Measurements from ENCODE around the gene COL4A1. TPM values are rescaled to one million over a fixed set of nuclear protein-coding genes. Genes with fewer than 3 reads are reported as not detected.

The COL4A1 gene
- total RNA-seq, 1 donor from 2014 or later: 2,489 TPM

DNA sequence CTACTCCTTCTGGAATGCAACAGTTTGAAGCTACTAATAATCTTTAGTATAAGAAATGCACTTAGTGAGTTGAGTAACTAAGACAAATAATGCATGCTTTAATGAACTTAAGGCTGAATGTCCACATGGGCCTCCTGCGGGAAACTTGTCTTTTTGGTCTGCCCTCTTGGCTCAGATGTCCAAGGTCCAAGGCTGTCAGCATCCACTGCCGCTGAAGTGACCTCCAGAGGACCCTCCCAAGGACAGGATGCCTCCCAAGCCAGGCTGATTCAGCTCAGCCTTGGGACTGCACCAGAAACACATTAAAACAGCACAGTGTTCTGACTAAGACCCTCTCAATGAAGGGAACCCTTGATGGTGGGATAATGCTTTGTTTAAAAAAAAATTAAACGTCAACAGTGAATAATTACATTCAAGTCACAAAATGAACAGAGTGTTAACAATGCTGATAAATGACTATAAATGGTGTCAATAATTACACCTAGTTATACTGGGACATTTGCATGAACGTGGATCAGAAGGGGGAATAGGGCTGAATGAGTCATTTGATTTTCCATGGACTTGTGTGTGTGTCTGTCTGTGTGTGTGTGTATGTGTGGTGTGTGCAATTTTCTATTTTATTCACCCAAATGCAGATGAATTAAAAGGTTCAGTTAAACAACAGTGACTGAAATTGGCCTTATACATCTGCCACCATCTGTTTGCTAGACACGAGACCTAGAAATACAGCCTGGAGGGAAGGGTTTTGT is 150.5 kb downstream of the COL4A1 start:
- Histone ChIP-seq H3K9ac (ENCODE audit: low read length) (no peak overlapping the region), H3K4me1 (ENCODE audit: insufficient read depth, low read length) (no peaks in the 10 kb centered on the region), H3K4me3 (ENCODE audit: insufficient read depth, low read depth, low read length) (no peak overlapping the region), H3K36me3 (ENCODE audit: insufficient read depth, low read length) (peaks cover 82% of the 10 kb centered on the region), H3K4me2 (ENCODE audit: low read length) (no peak overlapping the region), H3K79me2 (ENCODE audit: insufficient read depth, low read length) (no peaks in the 10 kb centered on the region), H4K20me1 (ENCODE audit: insufficient read depth, low read length) (peaks cover 38% of the 10 kb centered on the region), H3K27ac (ENCODE audit: low read depth, low read length) (no peak overlapping the region), H3K9me3 (ENCODE audit: insufficient read depth, low read depth, low read length) (no peaks in the 10 kb centered on the region), H2AFZ (ENCODE audit: low read depth, low read length) (no peak overlapping the region), H3K27me3 (ENCODE audit: insufficient read depth, low read length) (no peaks in the 10 kb centered on the region)
- Mint-ChIP-seq H3K4me1 (ENCODE audit: low read depth, unreplicated experiment) (no peaks in the 10 kb centered on the region), H3K9me3 (ENCODE audit: unreplicated experiment) (no peaks in the 10 kb centered on the region), H3K36me3 (ENCODE audit: low read depth, unreplicated experiment) (peaks cover 24% of the 10 kb centered on the region), H3K27ac (ENCODE audit: unreplicated experiment) (peak overlapping the region; percentile 70), H3K4me3 (ENCODE audit: unreplicated experiment) (no peak overlapping the region), H3K27me3 (ENCODE audit: low read depth, unreplicated experiment) (no peaks in the 10 kb centered on the region)
- FAIRE-seq: no peak
- DNase-seq (ENCODE audit: low read depth): peak; percentile 74
- TF ChIP-seq EZH2 (IDR thresholded peaks at IDR 0.05; ENCODE audit: insufficient read depth, low read length): no peak
- TF ChIP-seq, protein P1, sequence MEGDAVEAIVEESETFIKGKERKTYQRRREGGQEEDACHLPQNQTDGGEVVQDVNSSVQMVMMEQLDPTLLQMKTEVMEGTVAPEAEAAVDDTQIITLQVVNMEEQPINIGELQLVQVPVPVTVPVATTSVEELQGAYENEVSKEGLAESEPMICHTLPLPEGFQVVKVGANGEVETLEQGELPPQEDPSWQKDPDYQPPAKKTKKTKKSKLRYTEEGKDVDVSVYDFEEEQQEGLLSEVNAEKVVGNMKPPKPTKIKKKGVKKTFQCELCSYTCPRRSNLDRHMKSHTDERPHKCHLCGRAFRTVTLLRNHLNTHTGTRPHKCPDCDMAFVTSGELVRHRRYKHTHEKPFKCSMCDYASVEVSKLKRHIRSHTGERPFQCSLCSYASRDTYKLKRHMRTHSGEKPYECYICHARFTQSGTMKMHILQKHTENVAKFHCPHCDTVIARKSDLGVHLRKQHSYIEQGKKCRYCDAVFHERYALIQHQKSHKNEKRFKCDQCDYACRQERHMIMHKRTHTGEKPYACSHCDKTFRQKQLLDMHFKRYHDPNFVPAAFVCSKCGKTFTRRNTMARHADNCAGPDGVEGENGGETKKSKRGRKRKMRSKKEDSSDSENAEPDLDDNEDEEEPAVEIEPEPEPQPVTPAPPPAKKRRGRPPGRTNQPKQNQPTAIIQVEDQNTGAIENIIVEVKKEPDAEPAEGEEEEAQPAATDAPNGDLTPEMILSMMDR (IDR thresholded peaks at IDR 0.05; ENCODE audit: insufficient read depth, low read depth, low read length): no peak

DNA sequence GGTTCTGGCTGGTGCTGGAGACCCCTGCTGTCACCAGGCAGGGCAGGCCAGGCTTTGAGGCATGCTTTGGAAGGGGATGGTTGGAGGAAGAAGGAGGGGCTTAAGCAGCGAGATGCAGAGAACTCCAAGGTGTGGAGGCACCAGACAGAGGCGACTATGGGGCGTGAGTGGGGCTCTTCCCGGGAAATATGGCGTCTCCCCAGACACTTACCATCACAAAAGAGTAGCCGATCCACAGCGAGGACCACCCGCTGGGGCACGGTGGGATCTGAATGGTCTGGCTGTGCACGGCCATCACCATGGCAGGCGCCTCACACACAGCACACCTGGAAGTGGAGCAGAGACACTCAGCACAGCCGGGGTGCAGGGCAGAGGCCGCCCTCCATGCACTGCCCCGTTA is 151.9 kb downstream of the COL4A1 start:
- H3K27me3 ChIP-seq (ENCODE audit: insufficient read depth, low read length): no peaks in the 10 kb centered on the region
- no peak overlapping the region for H3K4me3 ChIP-seq (ENCODE audit: insufficient read depth, low read depth, low read length)
- H3K36me3 ChIP-seq (ENCODE audit: insufficient read depth, low read length): peaks cover 78% of the 10 kb centered on the region
- Mint-ChIP-seq H3K4me3 (ENCODE audit: unreplicated experiment) (no peak overlapping the region), H3K27me3 (ENCODE audit: low read depth, unreplicated experiment) (no peaks in the 10 kb centered on the region), H3K36me3 (ENCODE audit: low read depth, unreplicated experiment) (peaks cover 25% of the 10 kb centered on the region), H3K4me1 (ENCODE audit: low read depth, unreplicated experiment) (no peaks in the 10 kb centered on the region), H3K27ac (ENCODE audit: unreplicated experiment) (no peak overlapping the region), H3K9me3 (ENCODE audit: unreplicated experiment) (no peaks in the 10 kb centered on the region)
- no peaks in the 10 kb centered on the region for H3K4me1 ChIP-seq (ENCODE audit: insufficient read depth, low read length)
- no peak overlapping the region for H3K9ac ChIP-seq (ENCODE audit: low read length)
- TF ChIP-seq EZH2 (IDR thresholded peaks at IDR 0.05; ENCODE audit: insufficient read depth, low read length): no peak
- TF ChIP-seq, protein P1 (IDR thresholded peaks at IDR 0.05; ENCODE audit: insufficient read depth, low read depth, low read length): no peak
- H2AFZ ChIP-seq (ENCODE audit: low read depth, low read length): no peak overlapping the region
- peaks cover 4% of the 10 kb centered on the region for H3K9me3 ChIP-seq (ENCODE audit: insufficient read depth, low read depth, low read length)
- no peak for DNase-seq (ENCODE audit: low read depth)
- FAIRE-seq: no peak
- no peak overlapping the region for H3K27ac ChIP-seq (ENCODE audit: low read depth, low read length)
- peaks cover 45% of the 10 kb centered on the region for H4K20me1 ChIP-seq (ENCODE audit: insufficient read depth, low read length)
- no peak overlapping the region for H3K4me2 ChIP-seq (ENCODE audit: low read length)
- H3K79me2 ChIP-seq (ENCODE audit: insufficient read depth, low read length): no peaks in the 10 kb centered on the region

DNA sequence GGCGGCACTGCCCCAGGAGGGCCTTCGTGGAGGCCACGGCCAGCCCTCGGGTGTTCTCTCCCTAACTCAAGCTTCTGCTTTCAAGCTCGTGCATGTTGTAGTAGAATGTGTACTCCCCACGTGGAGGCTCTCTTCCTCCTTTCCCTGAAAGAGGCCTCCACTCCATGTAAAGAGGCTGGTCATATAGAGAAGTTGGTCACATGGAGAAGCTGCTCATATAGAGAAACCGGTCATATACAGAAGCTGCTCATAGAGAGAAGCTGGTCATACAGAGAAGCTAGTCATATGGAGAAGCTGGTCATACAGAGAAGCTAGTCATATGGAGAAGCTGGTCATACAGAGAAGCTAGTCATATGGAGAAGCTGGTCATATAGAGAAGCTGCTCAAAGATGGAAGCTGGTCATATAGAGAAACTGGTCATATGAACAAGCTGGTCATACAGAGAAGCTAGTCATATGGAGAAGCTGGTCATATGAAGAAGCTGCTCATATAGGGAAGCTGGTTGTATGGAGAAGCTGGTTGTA is 152.5 kb downstream of the COL4A1 start:
- no peaks in the 10 kb centered on the region for H3K79me2 ChIP-seq (ENCODE audit: insufficient read depth, low read length)
- H3K36me3 Mint-ChIP-seq (ENCODE audit: low read depth, unreplicated experiment): peaks cover 22% of the 10 kb centered on the region

More for the DNA sequence above, 152.5 kb downstream of the COL4A1 start:
- Histone ChIP-seq H3K27ac (ENCODE audit: low read depth, low read length) (no peak overlapping the region), H3K4me2 (ENCODE audit: low read length) (no peak overlapping the region), H3K36me3 (ENCODE audit: insufficient read depth, low read length) (peaks cover 75% of the 10 kb centered on the region), H3K9me3 (ENCODE audit: insufficient read depth, low read depth, low read length) (peaks cover 4% of the 10 kb centered on the region), H3K4me3 (ENCODE audit: insufficient read depth, low read depth, low read length) (no peak overlapping the region), H2AFZ (ENCODE audit: low read depth, low read length) (no peak overlapping the region), H4K20me1 (ENCODE audit: insufficient read depth, low read length) (peaks cover 43% of the 10 kb centered on the region), H3K27me3 (ENCODE audit: insufficient read depth, low read length) (no peaks in the 10 kb centered on the region), H3K4me1 (ENCODE audit: insufficient read depth, low read length) (no peaks in the 10 kb centered on the region), H3K9ac (ENCODE audit: low read length) (no peak overlapping the region)
- TF ChIP-seq, protein P1 (IDR thresholded peaks at IDR 0.05; ENCODE audit: insufficient read depth, low read depth, low read length): no peak
- no peak for TF ChIP-seq EZH2 (IDR thresholded peaks at IDR 0.05; ENCODE audit: insufficient read depth, low read length)
- Mint-ChIP-seq H3K4me1 (ENCODE audit: low read depth, unreplicated experiment) (no peaks in the 10 kb centered on the region), H3K9me3 (ENCODE audit: unreplicated experiment) (no peaks in the 10 kb centered on the region), H3K4me3 (ENCODE audit: unreplicated experiment) (no peak overlapping the region), H3K27ac (ENCODE audit: unreplicated experiment) (peak overlapping the region; percentile 62), H3K27me3 (ENCODE audit: low read depth, unreplicated experiment) (no peaks in the 10 kb centered on the region)
- FAIRE-seq (no peak), DNase-seq (ENCODE audit: low read depth) (no peak)
